HG03060 (cell line): ENCODE measurements around the gene CDYL.

Experiments
- ATAC-seq: cut with Tn5 transposase; IDR thresholded peaks from one replicate; pipeline ENCODE4 v1.9.1; 2021; ENCODE audit warnings: low read depth, moderate number of reproducible peaks; ENCODE audit not compliant: unreplicated experiment

CDYL gene

GRCh38 chr6:4953440-4953839 lies 177.2 kb downstream of the CDYL start:
- no peak for ATAC-seq

GRCh38 chr6:4956625-4957024 lies 180.4 kb downstream of the CDYL start:
- no peak for ATAC-seq

GRCh38 chr6:4957521-4958231 lies 181.5 kb downstream of the CDYL start:
- ATAC-seq, result no peak

- ATAC-seq, result no peak
These were observed 182.4 kb downstream of the CDYL start for GRCh38 chr6:4958624-4959023.

GRCh38 chr6:4961322-4962168 lies 185.3 kb downstream of the CDYL start:
- no peak for ATAC-seq

- ATAC-seq, result no peak
These were observed 186.7 kb downstream of the CDYL start for GRCh38 chr6:4962905-4963304.

GRCh38 chr6:4964675-4965561 lies 188.7 kb downstream of the CDYL start:
- ATAC-seq, result no peak

GRCh38 chr6:4965562-4966389 lies 189.6 kb downstream of the CDYL start:
- no peak for ATAC-seq

- ATAC-seq, result no peak
These were observed 191.3 kb downstream of the CDYL start for GRCh38 chr6:4967301-4968030.

- no peak for ATAC-seq
These were observed 193.5 kb downstream of the CDYL start for GRCh38 chr6:4969609-4970285.

GRCh38 chr6:4970739-4971395 lies 194.7 kb downstream of the CDYL start:
- no peak for ATAC-seq

GRCh38 chr6:4971851-4972250 lies 195.6 kb downstream of the CDYL start:
- no peak for ATAC-seq

GRCh38 chr6:4972438-4972837 lies 196.2 kb downstream of the CDYL start:
- ATAC-seq, result no peak

- ATAC-seq, result no peak
These were observed 197.2 kb downstream of the CDYL start for GRCh38 chr6:4973415-4973814.

- ATAC-seq, result no peak
These were observed 198.0 kb downstream of the CDYL start for GRCh38 chr6:4973982-4974745.

- ATAC-seq, result no peak
These were observed 198.8 kb downstream of the CDYL start for GRCh38 chr6:4974962-4975361.

- no peak for ATAC-seq
These were observed 199.3 kb downstream of the CDYL start for GRCh38 chr6:4975506-4975905.

GRCh38 chr6:4977468-4977867 lies 201.3 kb downstream of the CDYL start:
- ATAC-seq, result no peak
